Amygdala (tissue), 56 donors: ENCODE measurements around the gene PCDHA9.
"Not testable (repeated sequence)": the region's sequence is repeated elsewhere in the genome, so short reads cannot be mapped to it uniquely, and the experiment has no call there.

Experiments
- DNase-seq, 56 donors: peaks; one replicate each; lab custom pipeline; 2025; lab: John Stamatoyannopoulos, UW

PCDHA9 gene

DNA sequence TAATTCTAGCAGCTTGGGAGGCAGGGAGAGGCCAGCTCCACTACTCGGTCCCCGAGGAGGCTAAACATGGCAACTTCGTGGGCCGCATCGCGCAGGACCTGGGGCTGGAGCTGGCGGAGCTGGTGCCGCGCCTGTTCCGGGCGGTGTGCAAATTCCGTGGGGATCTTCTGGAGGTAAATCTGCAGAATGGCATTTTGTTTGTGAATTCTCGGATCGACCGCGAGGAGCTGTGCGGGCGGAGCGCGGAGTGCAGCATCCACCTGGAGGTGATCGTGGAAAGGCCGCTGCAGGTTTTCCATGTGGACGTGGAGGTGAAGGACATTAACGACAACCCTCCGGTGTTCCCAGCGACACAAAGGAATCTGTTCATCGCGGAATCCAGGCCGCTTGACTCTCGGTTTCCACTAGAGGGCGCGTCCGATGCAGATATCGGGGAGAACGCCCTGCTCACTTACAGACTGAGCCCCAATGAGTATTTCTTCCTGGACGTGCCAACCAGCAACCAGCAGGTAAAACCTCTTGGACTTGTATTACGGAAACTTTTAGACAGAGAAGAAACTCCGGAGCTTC is 13.7 kb upstream of the PCDHA9 start:
- DNase-seq, result not testable (repeated sequence)

DNA sequence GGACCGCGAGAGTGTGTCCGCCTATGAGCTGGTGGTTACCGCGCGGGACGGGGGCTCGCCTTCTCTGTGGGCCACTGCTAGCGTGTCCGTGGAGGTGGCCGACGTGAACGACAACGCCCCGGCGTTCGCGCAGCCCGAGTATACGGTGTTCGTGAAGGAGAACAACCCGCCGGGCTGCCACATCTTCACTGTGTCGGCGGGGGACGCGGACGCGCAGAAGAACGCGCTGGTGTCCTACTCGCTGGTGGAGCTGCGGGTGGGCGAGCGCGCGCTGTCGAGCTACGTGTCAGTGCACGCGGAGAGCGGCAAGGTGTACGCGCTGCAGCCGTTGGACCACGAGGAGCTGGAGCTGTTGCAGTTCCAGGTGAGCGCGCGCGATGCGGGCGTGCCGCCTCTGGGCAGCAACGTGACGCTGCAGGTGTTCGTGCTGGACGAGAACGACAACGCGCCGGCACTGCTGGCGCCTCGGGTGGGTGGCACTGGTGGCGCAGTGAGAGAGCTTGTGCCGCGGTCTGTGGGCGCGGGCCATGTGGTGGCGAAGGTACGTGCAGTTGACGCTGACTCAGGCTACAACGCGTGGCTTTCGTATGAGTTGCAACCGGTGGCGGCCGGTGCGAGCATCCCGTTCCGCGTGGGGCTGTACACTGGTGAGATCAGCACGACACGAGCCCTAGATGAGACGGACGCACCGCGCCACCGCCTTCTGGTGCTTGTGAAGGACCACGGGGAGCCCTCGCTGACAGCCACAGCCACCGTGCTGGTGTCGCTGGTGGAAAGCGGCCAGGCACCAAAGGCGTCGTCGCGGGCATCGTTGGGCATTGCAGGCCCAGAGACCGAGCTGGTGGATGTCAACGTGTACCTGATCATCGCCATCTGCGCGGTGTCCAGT is 12.3 kb upstream of the PCDHA9 start:
- no peak for DNase-seq

DNA sequence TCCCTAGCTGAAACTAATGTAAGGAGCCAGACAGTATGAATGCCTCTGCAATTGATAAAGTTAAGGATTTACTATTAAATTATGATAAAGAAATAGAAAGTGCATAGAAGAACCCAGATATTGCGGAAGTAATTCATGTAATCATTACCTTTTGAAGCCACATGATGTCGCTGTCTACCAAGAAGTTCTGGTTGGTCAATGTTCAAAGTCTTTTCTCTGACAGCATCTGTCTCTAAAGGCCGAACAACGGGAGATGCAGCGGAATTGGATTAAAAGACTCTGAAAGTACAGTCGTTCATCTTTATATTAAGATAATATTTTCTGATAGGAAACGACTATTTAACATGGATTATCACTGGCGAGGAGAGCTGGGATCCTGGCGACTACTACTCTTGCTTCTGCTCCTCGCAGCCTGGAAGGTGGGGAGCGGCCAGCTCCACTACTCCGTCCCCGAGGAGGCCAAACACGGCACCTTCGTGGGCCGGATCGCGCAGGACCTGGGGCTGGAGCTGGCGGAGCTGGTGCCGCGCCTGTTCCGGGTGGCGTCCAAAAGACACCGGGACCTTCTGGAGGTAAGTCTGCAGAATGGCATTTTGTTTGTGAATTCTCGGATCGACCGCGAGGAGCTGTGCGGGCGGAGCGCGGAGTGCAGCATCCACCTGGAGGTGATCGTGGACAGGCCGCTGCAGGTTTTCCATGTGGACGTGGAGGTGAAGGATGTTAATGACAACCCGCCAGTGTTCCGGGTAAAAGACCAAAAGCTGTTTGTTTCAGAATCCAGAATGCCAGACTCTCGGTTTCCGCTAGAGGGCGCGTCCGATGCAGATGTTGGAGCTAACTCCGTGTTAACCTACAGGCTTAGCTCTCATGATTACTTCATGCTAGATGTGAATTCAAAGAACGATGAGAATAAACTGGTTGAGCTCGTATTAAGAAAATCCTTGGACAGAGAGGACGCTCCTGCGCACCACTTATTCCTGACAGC is 6.9 kb upstream of the PCDHA9 start, which contains the start of gene PCDHA8:
Gene PCDHA8, plus strand, starts transcription at position 210 of the 985 bp plus-strand sequence. Its CDS starts 135 bp downstream, at position 345.
- DNase-seq, result peak in 3 of 56 donors; percentile 25 to 60 (median 34)

DNA sequence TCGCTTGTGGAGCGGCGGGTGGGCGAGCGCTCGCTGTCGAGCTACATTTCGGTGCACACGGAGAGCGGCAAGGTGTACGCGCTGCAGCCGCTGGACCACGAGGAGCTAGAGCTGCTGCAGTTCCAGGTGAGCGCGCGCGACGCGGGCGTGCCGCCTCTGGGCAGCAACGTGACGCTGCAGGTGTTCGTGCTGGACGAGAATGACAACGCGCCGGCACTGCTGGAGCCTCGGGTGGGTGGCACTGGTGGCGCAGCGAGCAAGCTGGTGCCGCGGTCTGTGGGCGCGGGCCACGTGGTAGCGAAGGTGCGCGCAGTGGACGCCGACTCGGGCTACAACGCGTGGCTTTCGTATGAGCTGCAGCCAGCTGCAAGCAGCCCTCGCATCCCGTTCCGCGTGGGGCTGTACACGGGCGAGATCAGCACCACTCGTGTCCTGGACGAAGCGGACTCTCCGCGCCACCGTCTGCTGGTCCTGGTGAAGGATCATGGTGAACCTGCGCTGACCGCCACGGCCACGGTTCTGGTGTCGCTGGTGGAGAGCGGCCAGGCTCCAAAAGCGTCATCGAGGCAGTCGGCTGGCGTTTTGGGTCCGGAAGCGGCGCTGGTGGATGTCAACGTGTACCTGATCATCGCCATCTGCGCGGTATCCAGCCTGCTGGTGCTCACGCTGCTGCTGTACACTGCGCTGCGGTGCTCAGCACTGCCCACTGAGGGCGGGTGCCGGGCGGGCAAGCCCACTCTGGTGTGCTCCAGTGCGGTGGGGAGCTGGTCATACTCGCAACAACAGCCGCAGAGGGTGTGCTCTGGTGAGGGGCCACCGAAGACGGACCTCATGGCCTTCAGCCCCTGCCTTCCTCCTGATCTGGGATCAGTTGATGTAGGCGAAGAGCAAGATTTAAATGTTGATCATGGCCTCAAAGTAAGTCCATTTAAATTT is 5.1 kb upstream of the PCDHA9 start:
- no peak for DNase-seq

DNA sequence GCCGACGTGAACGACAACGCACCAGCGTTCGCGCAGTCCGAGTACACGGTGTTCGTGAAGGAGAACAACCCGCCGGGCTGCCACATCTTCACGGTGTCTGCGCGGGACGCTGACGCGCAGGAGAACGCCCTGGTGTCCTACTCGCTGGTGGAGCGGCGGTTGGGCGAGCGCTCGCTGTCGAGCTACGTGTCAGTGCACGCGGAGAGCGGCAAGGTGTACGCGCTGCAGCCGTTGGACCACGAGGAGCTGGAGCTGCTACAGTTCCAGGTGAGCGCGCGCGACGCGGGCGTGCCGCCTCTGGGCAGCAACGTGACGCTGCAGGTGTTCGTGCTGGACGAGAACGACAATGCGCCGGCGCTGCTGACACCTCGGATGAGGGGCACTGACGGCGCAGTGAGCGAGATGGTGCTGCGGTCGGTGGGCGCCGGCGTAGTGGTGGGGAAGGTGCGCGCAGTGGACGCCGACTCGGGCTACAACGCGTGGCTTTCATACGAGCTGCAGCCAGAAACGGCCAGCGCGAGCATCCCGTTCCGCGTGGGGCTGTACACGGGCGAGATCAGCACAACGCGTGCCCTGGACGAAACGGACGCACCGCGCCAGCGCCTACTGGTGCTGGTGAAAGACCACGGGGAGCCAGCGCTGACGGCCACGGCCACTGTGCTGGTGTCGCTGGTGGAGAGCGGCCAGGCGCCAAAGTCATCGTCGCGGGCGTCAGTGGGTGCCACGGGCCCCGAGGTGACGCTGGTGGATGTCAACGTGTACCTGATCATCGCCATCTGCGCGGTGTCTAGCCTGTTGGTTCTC is 1.9 kb downstream of the PCDHA9 start:
- not testable (repeated sequence) for DNase-seq

DNA sequence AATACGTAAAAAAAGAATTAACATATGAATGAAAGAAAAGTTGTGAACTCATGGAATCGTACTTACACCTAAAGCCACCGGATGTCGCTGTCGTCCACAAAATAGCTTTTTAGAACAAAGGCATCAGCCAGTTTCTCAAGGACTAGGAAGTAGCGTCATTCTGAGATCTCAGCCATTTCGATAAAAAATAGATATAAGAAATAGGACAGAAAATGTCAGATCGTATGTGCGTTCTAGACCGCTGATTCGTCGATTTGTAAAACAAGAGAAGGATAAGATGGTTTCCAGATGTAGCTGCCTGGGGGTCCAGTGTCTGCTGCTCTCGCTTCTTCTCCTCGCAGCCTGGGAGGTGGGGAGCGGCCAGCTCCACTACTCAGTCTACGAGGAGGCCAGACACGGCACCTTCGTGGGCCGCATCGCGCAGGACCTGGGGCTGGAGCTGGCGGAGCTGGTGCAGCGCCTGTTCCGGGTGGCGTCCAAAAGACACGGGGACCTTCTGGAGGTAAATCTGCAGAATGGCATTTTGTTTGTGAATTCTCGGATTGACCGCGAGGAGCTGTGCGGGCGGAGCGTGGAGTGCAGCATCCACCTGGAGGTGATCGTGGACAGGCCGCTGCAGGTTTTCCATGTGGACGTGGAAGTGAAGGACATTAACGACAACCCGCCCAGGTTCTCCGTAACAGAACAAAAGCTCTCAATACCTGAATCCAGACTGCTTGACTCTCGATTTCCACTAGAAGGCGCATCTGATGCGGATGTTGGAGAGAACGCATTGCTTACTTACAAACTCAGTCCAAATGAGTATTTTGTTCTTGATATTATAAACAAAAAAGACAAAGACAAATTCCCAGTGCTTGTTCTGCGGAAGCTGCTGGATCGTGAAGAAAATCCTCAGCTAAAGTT is 7.8 kb downstream of the PCDHA9 start, which contains the start of gene PCDHA10:
Gene PCDHA10, plus strand, starts transcription at position 126 of the 903 bp plus-strand sequence. Its CDS starts 152 bp downstream, at position 278.
- peak in 3 of 56 donors; percentile 16 to 38 (median 20) for DNase-seq

DNA sequence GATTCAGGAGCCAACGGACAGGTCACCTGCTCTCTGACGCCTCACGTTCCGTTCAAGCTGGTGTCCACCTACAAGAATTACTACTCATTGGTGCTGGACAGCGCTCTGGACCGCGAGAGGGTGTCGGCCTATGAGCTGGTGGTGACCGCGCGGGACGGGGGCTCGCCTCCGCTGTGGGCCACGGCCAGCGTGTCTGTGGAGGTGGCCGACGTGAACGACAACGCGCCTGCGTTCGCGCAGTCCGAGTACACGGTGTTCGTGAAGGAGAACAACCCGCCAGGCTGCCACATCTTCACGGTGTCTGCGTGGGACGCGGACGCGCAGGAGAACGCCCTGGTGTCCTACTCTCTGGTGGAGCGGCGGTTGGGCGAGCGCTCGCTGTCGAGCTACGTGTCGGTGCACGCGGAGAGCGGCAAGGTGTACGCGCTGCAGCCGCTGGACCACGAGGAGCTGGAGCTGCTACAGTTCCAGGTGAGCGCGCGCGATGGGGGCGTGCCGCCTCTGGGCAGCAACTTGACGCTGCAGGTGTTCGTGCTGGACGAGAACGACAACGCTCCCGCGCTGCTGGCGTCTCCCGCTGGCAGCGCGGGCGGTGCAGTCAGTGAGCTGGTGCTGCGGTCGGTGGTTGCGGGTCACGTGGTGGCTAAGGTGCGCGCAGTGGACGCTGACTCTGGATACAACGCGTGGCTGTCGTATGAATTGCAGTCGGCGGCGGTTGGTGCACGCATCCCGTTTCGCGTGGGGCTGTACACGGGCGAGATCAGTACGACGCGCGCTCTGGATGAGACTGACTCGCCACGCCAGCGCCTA is 9.2 kb downstream of the PCDHA9 start:
- no peak for DNase-seq

DNA sequence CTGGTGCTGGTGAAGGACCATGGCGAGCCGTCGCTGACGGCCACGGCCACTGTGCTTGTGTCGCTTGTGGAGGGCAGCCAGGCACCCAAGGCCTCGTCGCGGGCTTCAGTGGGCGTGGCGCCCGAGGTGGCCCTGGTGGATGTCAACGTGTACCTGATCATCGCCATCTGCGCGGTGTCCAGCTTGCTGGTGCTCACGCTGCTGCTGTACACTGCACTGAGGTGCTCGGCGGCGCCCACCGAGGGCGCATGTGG is 9.7 kb downstream of the PCDHA9 start:
- DNase-seq, result no peak

DNA sequence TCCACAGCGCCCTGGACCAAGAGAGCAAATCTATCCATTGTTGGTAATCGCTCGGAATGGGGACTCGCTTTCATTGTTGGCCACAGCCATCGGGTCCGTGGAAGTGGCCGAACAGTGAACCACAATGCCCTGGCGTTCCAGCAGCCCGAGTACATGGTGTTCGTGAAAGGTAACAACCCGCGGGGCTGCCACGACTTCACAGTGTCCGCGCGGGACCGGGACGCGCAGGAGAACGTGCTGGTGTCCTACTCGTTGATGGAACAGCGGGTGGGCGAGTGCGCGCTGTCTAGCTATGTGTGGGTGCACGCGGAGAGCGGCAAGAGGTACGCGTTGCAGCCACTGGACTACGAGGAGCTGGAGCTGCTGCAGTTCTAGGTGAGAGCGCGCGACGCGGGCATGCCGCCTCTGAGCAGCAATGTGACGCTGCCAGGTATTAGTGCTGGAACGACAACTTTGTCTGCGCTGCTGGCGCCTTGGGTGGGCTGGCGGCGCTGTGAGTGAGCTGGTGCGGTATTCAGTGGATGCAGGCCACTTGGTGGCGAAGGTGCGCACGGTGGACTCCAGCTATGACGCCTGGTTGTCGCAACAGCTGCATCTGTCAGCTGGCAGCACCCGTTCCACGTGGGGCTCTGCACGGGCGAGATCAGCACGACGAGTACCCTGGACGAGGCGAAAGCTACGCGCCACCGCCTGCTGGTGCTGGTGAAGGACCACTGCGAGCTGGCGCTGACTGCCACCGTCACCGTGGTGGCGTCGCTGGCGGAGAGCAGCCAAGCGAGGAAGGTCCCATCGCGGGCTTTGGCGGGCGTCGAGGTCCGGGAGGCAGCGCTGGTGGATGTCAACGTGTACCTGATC is 14.5 kb downstream of the PCDHA9 start:
- no peak for DNase-seq

DNA sequence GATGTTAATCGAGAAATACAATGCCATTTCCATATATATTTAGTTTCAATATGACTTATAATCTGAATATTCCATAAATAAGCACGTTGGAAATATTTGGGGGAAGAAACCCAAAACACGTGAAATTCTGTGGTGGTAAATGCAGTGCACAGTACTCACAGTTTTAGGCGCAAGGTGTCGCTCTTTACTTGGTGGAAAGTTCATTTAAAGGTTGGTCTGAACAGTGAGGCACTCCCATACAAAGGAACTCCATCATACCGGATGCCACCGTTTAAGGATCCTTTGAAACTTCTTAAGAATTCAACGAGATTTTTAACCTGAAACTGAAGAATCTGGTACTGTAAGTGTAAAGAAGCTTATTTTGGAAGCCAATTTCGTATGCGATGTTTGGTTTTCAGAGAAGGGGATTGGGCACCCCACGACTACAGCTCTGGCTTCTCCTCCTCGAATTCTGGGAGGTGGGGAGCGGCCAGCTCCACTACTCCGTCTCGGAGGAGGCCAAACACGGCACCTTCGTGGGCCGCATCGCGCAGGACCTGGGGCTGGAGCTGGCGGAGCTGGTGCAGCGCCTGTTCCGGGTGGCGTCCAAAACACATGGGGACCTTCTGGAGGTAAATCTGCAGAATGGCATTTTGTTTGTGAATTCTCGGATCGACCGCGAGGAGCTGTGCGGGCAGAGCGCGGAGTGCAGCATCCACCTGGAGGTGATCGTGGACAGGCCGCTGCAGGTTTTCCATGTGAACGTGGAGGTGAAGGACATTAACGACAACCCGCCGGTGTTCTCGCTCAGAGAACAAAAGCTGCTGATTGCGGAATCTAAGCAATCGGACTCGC is 20.8 kb downstream of the PCDHA9 start, which contains the start of gene PCDHA11:
Gene PCDHA11, plus strand, starts transcription at position 237 of the 834 bp plus-strand sequence. Its CDS starts 147 bp downstream, at position 384.
- DNase-seq, result peak in 2 of 56 donors; percentile 17 to 44

DNA sequence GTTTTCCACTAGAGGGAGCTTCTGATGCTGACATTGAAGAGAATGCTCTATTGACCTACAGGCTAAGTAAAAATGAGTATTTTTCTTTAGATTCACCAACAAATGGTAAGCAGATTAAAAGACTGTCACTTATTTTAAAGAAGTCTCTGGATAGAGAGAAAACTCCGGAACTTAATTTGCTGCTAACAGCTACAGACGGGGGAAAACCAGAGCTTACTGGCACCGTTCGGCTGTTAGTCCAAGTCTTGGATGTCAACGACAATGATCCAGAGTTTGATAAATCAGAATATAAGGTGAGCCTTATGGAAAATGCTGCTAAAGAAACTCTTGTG is 21.3 kb downstream of the PCDHA9 start:
- no peak for DNase-seq

DNA sequence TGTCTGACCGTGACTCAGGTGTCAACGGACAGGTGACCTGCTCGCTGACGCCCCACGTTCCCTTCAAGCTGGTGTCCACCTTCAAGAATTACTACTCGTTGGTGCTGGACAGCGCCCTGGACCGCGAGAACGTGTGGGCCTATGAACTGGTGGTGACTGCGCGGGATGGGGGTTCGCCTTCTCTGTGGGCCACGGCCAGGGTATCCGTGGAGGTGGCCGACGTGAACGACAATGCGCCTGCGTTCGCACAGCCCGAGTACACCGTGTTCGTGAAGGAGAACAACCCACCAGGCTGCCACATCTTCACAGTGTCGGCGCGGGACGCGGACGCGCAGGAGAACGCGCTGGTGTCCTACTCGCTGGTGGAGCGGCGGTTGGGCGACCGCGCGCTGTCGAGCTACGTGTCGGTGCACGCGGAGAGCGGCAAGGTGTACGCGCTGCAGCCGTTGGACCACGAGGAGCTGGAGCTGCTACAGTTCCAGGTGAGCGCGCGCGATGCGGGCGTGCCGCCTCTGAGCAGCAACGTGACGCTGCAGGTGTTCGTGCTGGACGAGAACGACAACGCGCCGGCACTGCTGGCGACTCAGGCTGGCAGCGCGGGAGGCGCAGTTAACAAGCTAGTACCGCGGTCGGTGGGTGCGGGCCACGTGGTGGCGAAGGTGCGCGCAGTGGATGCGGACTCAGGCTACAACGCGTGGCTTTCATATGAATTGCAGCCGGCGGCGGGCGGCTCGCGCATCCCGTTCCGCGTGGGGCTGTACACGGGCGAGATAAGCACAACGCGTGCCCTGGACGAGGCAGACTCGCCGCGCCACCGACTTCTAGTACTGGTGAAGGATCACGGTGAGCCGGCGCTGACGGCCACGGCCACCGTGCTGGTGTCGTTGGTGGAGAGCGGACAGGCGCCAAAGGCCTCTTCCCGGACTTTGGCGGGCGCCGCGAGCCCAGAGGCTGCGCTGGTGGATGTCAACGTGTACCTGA is 22.3 kb downstream of the PCDHA9 start:
- DNase-seq, result no peak
